ENCODE data around the gene GSTM3.

DNA sequence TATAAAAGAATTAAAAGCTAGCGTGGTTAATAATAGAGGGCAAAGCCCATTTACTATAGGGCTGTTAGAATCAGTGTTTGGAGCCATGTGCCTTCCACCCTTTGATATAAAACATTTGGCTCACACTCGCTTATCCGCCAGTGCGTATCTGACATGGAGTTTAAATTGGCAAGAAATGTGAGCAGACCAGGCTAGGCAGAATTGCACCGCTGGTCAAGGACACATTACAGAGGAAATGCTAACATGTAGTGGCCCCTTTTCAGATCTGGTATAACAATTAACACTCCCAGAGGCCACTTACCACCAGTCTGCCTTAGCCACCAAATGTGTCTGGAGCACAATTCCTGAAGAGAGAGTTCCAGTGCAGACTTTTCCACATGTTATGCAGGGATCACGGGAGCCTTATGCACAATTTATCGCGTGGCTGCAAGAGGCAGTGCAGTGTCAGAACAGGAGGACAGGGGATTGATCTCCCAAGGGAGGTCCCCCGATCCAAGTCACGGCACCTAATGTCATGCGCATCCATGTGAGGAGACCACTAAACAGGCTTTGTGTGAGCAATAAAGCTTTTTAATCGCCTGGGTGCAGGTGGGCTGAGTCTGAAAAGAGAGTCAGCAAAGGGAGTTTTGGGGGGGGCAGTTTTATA is 14.0 kb downstream of the GSTM3 start:
- TF ChIP-seq CTCF (conservative IDR thresholded peaks at IDR 0.05) (no peak), EZH2 (IDR thresholded peaks at IDR 0.05; ENCODE audit: low read depth) (no peak)

Measured in PC-9 (cell line).